K562 (cell line): ENCODE data around the gene POLA1. TPM values are rescaled to one million over a fixed set of nuclear protein-coding genes. Genes with fewer than 3 reads are reported as not detected.
A peak's percentile ranks its signal among the peaks of the same experiment; 100 is the strongest.

Experiments
- ETV5 ChIP-seq: sonication (generic); formaldehyde crosslinking; IDR thresholded peaks from 2 replicates; pipeline ENCODE4 v1.4.0; 2020; ENCODE audit warnings: low read depth, mild to moderate bottlenecking, missing genetic modification reagents
- FOS ChIP-seq: IDR thresholded peaks from 3 replicates; pipeline ENCODE4 v1.6.1; 2011; ENCODE audit not compliant: insufficient read length; ENCODE audit errors: extremely low read depth
- KDM5B ChIP-seq: fragments of 200-600 bp; sonication (generic); IDR thresholded peaks from 2 replicates; pipeline ENCODE4 v1.6.1; 2012; ENCODE audit warnings: low read depth, mild to moderate bottlenecking, moderate library complexity, low read length, control low read depth, inconsistent platforms; ENCODE audit not compliant: insufficient replicate concordance
- KLF16 ChIP-seq: IDR thresholded peaks from 2 replicates; pipeline ENCODE4 v1.6.1; 2016; ENCODE audit warnings: antibody characterized with exemption
- MCM2 ChIP-seq: fragments of 450-650 bp; IDR thresholded peaks from 2 replicates; pipeline ENCODE4 v1.6.1; 2017; ENCODE audit warnings: low read depth, mild to moderate bottlenecking
- NCOR1 ChIP-seq: fragments of 450-650 bp; IDR thresholded peaks from 2 replicates; pipeline ENCODE4 v1.6.1; 2016; ENCODE audit warnings: mild to moderate bottlenecking, moderate library complexity
- NONO ChIP-seq, 2 experiments: fragments of 200-400 bp in 1 of 2; fragments of 450-650 bp in 1 of 2; formaldehyde crosslinking in 1 of 2; IDR thresholded peaks; 2 replicates each; pipeline ENCODE4 v1.6.1; 2017; ENCODE audit warnings: low read depth in 2 of 2, mild to moderate bottlenecking in 2 of 2, moderate library complexity in 2 of 2, low read length in 1 of 2
- PPARD ChIP-seq: fragments of 250-450 bp; sonication (Bioruptor Pico); IDR thresholded peaks from 2 replicates; pipeline ENCODE4 v1.8.0; 2022; ENCODE audit warnings: inconsistent platforms, mild to moderate bottlenecking, moderate library complexity
- PYGO2 ChIP-seq: fragments of 450-650 bp; IDR thresholded peaks from 2 replicates; pipeline ENCODE4 v1.6.1; 2016; ENCODE audit warnings: mild to moderate bottlenecking, missing genetic modification characterization, moderate library complexity, missing compliant biosample characterization
- RBM39 ChIP-seq: fragments of 200-400 bp; formaldehyde crosslinking; optimal IDR thresholded peaks from 2 replicates; pipeline ENCODE3; 2018; ENCODE audit warnings: low read depth, low read length
- SMC3 ChIP-seq: conservative IDR thresholded peaks from 2 replicates; pipeline ENCODE4 v1.6.1; 2011; ENCODE audit warnings: low read depth, low read length, improper control_type of control experiment; ENCODE audit not compliant: insufficient read depth
- THRAP3 ChIP-seq: fragments of 450-650 bp; IDR thresholded peaks from 2 replicates; pipeline ENCODE4 v1.6.1; 2016; ENCODE audit warnings: mild to moderate bottlenecking, inconsistent platforms, borderline replicate concordance
- ZNF124 ChIP-seq: sonication (generic); formaldehyde crosslinking; IDR thresholded peaks from 2 replicates; pipeline ENCODE4 v1.8.1; 2022; ENCODE audit warnings: missing genetic modification reagents
- ZNF143 ChIP-seq: sonication (generic); formaldehyde crosslinking; IDR thresholded peaks from 2 replicates; pipeline ENCODE4 v1.9.0; 2022; ENCODE audit warnings: mild to moderate bottlenecking, missing genetic modification reagents
- ZNF507 ChIP-seq: conservative IDR thresholded peaks from 2 replicates; pipeline ENCODE4 v1.6.1; 2017; ENCODE audit warnings: missing genetic modification characterization, missing compliant biosample characterization
- polyA plus RNA-seq, 8 experiments: library from polyadenylated mRNA; depleted of rRNA in 4 of 8; stranded (reverse) in 5 of 8; unstranded in 3 of 8; fragments of >200 nt; fragmentation: Nextera tagmentation in 2 of 8; fragmentation: Illumina TruSeq in 1 of 8; extraction: Ambion mirVana in 2 of 8; extraction: Trizol in 1 of 8; gene quantifications; 2 replicates each; pipeline versions ENCODE4 v1.2.1 to v1.2.3, GENCODE V29; 2011 to 2014; ENCODE audit warnings: inconsistent platforms in 1 of 8, missing spikeins in 1 of 8
- total RNA-seq, 7 experiments: library from RNA; depleted of rRNA in 6 of 7; stranded (reverse); fragments of >200 nt in 6 of 7; fragmentation: Illumina TruSeq in 2 of 7; extraction: Trizol in 2 of 7; gene quantifications; 2 replicates each; pipeline versions ENCODE4 v1.2.1 to v1.2.3, GENCODE V29; 2011 to 2021; ENCODE audit warnings: low replicate concordance in 1 of 7
- TF ChIP-seq, protein P1 (sequence below): IDR thresholded peaks from 2 replicates; pipeline ENCODE4 v1.6.1; 2011; ENCODE audit warnings: borderline replicate concordance, low read depth, mild to moderate bottlenecking, moderate library complexity, low read length; ENCODE audit not compliant: insufficient read depth, poor library complexity, severe bottlenecking
- TF ChIP-seq, protein P2 (sequence below), 2 experiments: fragments of 450-650 bp; IDR thresholded peaks; 2 replicates each; pipeline ENCODE4 v1.6.1; 2016; ENCODE audit warnings: mild to moderate bottlenecking in 2 of 2, borderline replicate concordance in 1 of 2, low read depth in 1 of 2, moderate library complexity in 1 of 2
- TF ChIP-seq, protein P3 (sequence below): fragments of 250-450 bp; sonication (Bioruptor Pico); IDR thresholded peaks from 2 replicates; pipeline ENCODE4 v1.8.0; 2021; ENCODE audit warnings: moderate library complexity, mild to moderate bottlenecking, inconsistent platforms

Gene POLA1
- total and polyA plus RNA-seq, 9 of the 15 experiments (the other 6 are each of a cell fraction or from before 2014, with no cell fraction given): 8.6 to 48.4 (median 27.4) TPM

DNA sequence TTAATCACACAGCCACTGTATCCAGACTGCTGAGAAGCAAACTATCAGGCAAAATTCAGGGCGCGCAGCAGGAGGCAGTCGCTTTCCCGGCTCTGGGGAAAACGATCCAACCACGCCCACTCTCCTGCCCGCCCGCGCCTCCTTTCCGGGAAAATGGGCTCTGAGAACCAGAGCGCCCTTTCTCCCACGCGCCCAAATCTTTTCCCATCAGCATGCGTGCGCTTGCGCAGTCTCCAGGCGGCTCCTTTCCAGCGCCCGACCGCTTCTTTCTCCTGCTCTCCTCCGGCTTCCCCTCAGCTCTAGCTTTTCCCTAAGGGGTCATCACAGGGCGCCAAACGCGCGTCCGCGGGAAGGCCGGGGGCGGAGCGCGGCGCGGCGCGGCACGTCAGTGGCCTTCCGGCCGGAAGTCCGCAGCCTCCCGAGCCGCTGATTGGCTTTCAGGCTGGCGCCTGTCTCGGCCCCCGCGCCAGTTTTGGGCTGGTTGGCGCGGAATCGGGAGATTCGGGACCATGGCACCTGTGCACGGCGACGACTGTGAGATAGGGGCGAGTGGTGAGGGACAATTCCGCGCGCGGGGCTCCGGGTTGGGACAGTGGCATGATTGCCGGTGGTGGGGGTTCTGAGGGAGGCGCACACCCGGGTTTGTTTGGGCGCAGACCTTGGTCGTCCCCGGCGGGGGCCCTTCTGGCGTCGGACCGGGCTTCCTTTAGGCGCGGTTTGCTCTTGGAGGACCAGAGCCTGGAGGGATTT lies at the start of gene POLA1 (continued):
- TF ChIP-seq PPARD (CRISPR knock-in tag) (no peak), MCM2 (no peak), KLF16 (0 out of 2 replicates have a peak, but pooled peaks have one; percentile 3), NONO (IDR thresholded peaks at IDR 0.05; ENCODE audit: low read depth in 2 of 2, low read length in 1 of 2) (no peak), THRAP3 (no peak), ZNF143 (no peak), FOS (peak; percentile 12), PYGO2 (no peak), SMC3 (no peak), KDM5B (peak; percentile 67), ZNF507 (tag) (no peak), NCOR1 (peak; percentile 84), RBM39 (no peak), ETV5 (CRISPR knock-in tag) (peak; percentile 89), ZNF124 (CRISPR knock-in tag) (no peak)
- TF ChIP-seq, protein P1, sequence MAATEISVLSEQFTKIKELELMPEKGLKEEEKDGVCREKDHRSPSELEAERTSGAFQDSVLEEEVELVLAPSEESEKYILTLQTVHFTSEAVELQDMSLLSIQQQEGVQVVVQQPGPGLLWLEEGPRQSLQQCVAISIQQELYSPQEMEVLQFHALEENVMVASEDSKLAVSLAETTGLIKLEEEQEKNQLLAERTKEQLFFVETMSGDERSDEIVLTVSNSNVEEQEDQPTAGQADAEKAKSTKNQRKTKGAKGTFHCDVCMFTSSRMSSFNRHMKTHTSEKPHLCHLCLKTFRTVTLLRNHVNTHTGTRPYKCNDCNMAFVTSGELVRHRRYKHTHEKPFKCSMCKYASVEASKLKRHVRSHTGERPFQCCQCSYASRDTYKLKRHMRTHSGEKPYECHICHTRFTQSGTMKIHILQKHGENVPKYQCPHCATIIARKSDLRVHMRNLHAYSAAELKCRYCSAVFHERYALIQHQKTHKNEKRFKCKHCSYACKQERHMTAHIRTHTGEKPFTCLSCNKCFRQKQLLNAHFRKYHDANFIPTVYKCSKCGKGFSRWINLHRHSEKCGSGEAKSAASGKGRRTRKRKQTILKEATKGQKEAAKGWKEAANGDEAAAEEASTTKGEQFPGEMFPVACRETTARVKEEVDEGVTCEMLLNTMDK: no peak
- TF ChIP-seq, protein P2, sequence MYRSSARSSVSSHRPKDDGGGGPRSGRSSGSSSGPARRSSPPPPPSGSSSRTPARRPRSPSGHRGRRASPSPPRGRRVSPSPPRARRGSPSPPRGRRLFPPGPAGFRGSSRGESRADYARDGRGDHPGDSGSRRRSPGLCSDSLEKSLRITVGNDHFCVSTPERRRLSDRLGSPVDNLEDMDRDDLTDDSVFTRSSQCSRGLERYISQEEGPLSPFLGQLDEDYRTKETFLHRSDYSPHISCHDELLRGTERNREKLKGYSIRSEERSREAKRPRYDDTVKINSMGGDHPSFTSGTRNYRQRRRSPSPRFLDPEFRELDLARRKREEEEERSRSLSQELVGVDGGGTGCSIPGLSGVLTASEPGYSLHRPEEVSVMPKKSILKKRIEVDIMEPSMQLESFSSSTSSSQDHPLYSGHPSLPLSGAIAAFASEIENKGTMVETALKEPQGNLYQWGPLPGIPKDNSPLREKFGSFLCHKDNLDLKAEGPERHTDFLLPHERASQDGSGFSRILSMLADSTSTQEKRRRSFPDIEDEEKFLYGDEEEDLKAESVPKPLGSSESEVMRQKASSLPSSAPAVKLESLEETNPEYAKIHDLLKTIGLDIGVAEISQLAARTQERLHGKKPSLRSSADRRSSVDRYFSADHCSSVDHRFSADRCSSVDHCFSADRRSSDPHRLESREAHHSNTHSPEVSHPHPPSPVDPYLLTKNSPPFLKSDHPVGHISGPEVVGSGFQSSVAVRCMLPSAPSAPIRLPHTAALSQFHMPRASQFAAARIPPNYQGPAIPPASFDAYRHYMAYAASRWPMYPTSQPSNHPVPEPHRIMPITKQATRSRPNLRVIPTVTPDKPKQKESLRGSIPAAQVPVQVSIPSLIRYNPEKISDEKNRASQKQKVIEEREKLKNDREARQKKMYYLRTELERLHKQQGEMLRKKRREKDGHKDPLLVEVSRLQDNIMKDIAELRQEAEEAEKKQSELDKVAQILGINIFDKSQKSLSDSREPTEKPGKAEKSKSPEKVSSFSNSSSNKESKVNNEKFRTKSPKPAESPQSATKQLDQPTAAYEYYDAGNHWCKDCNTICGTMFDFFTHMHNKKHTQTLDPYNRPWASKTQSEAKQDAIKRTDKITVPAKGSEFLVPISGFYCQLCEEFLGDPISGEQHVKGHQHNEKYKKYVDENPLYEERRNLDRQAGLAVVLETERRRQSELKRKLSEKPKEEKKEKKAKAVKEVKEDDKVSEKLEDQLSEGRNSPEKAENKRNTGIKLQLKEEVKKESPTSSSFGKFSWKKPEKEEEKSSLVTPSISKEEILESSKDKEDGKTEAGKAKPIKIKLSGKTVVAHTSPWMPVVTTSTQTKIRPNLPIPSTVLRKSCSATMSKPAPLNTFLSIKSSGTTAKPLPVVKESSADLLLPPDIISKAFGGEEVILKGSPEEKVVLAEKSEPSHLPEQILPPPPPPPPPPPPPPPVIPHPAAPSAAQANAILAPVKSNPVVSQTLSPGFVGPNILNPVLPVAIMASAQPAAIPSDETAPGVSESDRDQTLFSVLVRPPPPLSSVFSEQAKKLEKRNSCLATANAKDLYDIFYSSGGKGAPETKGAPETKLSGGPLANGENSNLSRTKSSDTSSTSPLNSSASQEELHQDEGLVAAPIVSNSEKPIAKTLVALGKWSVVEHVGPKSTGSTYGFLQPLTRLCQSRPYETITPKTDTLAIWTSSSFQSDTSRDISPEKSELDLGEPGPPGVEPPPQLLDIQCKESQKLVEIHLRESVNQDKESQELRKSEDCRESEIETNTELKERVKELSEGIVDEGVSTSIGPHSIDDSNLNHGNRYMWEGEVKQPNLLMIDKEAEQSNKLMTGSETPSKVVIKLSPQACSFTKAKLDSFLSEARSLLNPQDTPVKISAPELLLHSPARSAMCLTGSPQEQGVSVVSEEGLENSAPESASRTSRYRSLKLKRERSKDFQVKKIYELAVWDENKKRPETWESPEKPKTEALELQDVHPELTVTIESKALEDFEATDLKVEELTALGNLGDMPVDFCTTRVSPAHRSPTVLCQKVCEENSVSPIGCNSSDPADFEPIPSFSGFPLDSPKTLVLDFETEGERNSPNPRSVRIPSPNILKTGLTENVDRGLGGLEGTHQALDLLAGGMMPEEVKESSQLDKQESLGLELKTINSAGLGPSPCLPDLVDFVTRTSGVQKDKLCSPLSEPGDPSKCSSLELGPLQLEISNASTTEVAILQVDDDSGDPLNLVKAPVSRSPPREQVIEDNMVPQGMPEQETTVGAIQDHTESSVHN (IDR thresholded peaks at IDR 0.05; ENCODE audit: borderline replicate concordance in 1 of 2, low read depth in 1 of 2): no peak
- TF ChIP-seq, protein P3, sequence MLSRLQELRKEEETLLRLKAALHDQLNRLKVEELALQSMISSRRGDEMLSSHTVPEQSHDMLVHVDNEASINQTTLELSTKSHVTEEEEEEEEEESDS (CRISPR knock-in tag): no peak
